Choroid plexus epithelial cell (primary cell): ENCODE measurements around the gene DIAPH2.

ENCODE experiments used
- DNase-seq: peaks from one replicate; pipeline ENCODE4 v3.0.0-alpha.2; 2010; ENCODE audit warnings: low read depth
- H3K4me3 ChIP-seq: 2 replicates; pipeline ENCODE4 v1.5.1; 2011; ENCODE audit warnings: low read depth, mild to moderate bottlenecking, control low read depth, low read length, moderate library complexity
- TF ChIP-seq, protein P1 (sequence below): conservative IDR thresholded peaks from 2 replicates; pipeline ENCODE4 v1.5.1; 2011; ENCODE audit warnings: low read depth, mild to moderate bottlenecking, control low read depth, inconsistent platforms, low read length, moderate library complexity

Gene DIAPH2

DNA sequence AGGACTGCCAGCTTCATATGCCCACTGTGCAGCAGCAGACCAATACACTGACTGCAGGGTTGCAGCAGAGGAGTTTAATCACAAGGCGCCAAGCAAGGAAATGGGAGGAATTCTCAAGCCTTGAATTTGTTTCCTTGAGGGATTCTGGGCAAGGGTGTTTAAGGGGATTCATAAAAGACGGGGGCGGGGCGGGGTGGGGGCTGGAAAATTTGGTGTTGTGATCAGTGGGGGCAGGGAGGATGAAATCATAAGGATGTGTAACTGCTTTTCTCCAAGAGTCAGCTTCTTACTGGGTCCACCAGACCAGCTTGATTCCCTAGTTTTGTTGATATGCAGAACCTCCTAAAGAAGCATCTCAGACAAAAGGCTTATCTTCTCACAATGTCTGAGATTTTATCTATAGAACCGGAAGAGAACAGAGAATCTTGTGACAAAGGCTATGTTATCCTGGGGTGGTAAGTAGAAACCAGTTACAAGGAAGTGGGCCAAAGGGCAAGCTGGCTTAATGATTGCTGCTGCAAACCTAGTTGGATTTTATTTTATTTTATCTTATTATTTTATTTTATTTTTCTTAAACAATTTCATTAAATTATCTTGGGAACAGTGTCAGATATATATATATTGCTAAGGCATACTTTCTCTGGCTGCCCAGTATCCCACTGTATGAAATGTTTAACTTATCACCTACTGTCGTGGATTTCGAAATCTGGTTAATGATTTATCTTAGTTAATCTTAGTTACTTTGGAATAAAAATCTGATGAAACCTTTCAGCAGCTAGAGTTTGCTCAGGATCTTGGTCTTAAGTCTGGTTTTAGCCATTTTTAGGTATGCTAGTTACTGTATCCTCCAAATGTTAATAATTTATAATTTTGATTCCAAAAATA is 475.5 kb downstream of the DIAPH2 start:
- H3K4me3 ChIP-seq: no peak overlapping the region
- DNase-seq: no peak
- TF ChIP-seq, protein P1, sequence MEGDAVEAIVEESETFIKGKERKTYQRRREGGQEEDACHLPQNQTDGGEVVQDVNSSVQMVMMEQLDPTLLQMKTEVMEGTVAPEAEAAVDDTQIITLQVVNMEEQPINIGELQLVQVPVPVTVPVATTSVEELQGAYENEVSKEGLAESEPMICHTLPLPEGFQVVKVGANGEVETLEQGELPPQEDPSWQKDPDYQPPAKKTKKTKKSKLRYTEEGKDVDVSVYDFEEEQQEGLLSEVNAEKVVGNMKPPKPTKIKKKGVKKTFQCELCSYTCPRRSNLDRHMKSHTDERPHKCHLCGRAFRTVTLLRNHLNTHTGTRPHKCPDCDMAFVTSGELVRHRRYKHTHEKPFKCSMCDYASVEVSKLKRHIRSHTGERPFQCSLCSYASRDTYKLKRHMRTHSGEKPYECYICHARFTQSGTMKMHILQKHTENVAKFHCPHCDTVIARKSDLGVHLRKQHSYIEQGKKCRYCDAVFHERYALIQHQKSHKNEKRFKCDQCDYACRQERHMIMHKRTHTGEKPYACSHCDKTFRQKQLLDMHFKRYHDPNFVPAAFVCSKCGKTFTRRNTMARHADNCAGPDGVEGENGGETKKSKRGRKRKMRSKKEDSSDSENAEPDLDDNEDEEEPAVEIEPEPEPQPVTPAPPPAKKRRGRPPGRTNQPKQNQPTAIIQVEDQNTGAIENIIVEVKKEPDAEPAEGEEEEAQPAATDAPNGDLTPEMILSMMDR: no peak

DNA sequence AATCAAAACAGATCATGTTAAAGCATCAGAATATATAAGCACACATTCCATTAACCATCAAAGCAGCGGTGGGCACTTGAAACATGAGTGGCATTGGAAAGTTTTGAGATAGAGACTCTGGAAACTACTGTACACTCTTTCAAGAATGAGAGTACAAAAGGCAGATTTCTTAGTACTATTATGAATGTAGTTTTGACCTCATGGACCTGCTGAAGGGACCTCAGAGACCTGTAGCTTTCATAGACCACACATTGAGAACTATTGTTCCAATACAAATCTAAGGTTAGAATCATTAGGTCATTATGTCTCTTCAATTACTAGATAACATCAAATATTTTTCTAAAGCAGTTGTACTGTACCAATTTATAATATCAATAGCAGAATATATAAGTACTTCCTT is 482.7 kb downstream of the DIAPH2 start:
- TF ChIP-seq, protein P1: no peak
- no peak overlapping the region for H3K4me3 ChIP-seq
- no peak for DNase-seq

DNA sequence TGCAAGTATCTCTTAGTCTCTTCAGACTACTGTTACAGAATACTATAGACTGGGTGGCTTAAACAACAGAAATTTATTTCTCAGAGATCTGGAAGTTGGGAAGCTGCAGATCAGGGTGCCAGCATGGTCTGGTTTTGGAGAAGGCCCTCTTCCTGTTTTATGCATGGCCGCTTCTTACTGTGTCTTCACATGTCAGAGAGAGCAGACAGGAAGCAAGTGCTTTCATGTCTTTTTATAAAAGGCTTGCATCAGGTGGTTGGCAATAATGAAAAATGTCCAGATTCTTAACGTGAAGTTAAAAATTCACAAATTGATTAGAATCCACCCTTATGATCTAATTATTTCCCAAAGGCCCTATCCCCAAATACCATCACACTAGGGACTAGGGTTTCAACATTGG is 484.0 kb downstream of the DIAPH2 start:
- DNase-seq: no peak
- TF ChIP-seq, protein P1: no peak
- no peak overlapping the region for H3K4me3 ChIP-seq

DNA sequence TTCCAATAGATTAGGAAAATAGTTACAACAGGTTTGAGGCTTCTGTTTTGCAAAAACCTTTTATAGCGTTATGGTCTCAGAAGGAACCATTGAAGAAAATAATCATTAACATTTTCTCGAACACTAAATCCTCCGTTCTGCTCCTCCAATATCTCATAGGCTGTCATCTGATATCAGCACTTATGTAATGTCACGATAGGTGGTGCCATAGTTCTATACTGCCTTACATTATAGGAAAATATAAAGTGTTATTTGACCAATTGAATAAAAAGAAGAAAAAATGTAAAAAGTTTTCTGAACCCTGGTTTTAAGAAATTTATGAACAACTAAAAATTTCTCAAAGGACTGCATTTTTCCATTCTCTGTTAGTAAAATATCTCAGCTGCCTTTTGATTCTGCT is 490.5 kb downstream of the DIAPH2 start:
- H3K4me3 ChIP-seq: no peak overlapping the region
- TF ChIP-seq, protein P1: no peak
- DNase-seq: no peak

GRCh38 chrX:97189668-97190067 is 505.0 kb downstream of the DIAPH2 start:
- no peak for DNase-seq
- TF ChIP-seq, protein P1: no peak
- H3K4me3 ChIP-seq: no peak overlapping the region

DNA sequence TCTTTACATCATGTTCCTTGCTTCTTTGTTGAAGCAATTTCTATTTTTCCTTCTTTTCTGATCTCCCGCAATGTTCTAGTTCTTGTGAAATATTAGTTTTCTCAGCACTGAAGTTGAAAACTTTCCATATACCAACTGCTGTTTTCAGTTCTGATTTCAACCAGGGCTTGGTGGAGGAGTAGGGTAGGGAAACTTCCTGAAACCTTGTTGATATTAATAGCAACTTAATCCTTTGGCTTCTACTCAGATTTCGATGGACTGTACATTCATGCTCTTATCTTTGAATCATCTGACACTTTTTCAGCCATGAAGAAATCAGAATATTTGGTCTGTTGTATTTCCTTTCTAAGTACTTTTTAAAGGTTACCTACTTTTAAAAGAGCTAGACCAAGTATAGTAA is 514.9 kb downstream of the DIAPH2 start:
- TF ChIP-seq, protein P1: no peak
- H3K4me3 ChIP-seq: no peak overlapping the region
- peak; percentile 71 for DNase-seq

DNA sequence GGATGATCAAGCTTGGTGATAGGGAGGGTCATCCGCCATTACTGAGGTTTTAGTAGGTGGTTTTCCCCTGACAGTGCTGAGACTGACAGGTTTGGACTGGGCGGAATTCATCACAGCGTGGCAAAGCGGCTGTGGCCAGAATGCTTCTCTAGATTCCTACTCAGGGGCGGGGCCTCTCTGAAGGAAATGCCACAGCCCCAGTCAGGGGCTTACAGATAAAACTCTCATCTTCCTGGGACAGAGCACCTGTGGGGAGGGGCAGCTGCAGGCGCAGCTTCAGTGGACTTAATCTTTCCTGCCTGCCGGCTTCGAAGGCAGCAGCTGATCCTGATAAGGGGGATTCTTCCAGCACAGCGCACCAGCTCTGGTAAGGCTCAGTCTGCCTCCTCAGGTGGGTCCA is 515.8 kb downstream of the DIAPH2 start:
- H3K4me3 ChIP-seq: no peak overlapping the region
- no peak for DNase-seq
- TF ChIP-seq, protein P1: no peak
